Hepatic stellate cell (primary cell): ENCODE measurements around the gene ZBTB33.

Experiments used
- DNase-seq: peaks from one replicate; pipeline ENCODE4 v3.0.0; 2011; ENCODE audit warnings: low spot score

Gene ZBTB33

GRCh38 chrX:120262859-120263708 is 12.5 kb downstream of the ZBTB33 start:
- DNase-seq = no peak

GRCh38 chrX:120264341-120264740 is 13.7 kb downstream of the ZBTB33 start:
- no peak for DNase-seq

- no peak for DNase-seq
These were observed 18.9 kb downstream of the ZBTB33 start for GRCh38 chrX:120269373-120270035.

GRCh38 chrX:120270567-120270966 is 20.0 kb downstream of the ZBTB33 start:
- no peak for DNase-seq

GRCh38 chrX:120271218-120271617 is 20.6 kb downstream of the ZBTB33 start:
- no peak for DNase-seq

- DNase-seq = no peak
These were observed 23.5 kb downstream of the ZBTB33 start for GRCh38 chrX:120274145-120274544.

- DNase-seq = no peak
These were observed 24.3 kb downstream of the ZBTB33 start for GRCh38 chrX:120274958-120275357.

- no peak for DNase-seq
These were observed 30.5 kb downstream of the ZBTB33 start for GRCh38 chrX:120281021-120281624.

- no peak for DNase-seq
These were observed 31.1 kb downstream of the ZBTB33 start for GRCh38 chrX:120281761-120282160.

GRCh38 chrX:120282697-120283096 is 32.1 kb downstream of the ZBTB33 start:
- no peak for DNase-seq

- no peak for DNase-seq
These were observed 36.3 kb downstream of the ZBTB33 start for GRCh38 chrX:120286733-120287512.

GRCh38 chrX:120287513-120288112 is 37.0 kb downstream of the ZBTB33 start:
- no peak for DNase-seq

GRCh38 chrX:120290107-120290506 is 39.5 kb downstream of the ZBTB33 start:
- DNase-seq = no peak

GRCh38 chrX:120291211-120291610 is 40.6 kb downstream of the ZBTB33 start:
- DNase-seq = no peak

- no peak for DNase-seq
These were observed 42.4 kb downstream of the ZBTB33 start for GRCh38 chrX:120293015-120293414.

- no peak for DNase-seq
These were observed 44.0 kb downstream of the ZBTB33 start for GRCh38 chrX:120294651-120295050.

GRCh38 chrX:120297923-120298322 is 47.3 kb downstream of the ZBTB33 start:
- DNase-seq = no peak

- no peak for DNase-seq
These were observed 49.3 kb downstream of the ZBTB33 start for GRCh38 chrX:120299928-120300327.

GRCh38 chrX:120301497-120301896 is 50.9 kb downstream of the ZBTB33 start:
- DNase-seq = no peak

GRCh38 chrX:120301960-120302359 is 51.3 kb downstream of the ZBTB33 start:
- DNase-seq = no peak

GRCh38 chrX:120302434-120302833 is 51.8 kb downstream of the ZBTB33 start:
- DNase-seq = no peak

GRCh38 chrX:120304256-120304655 is 53.6 kb downstream of the ZBTB33 start:
- DNase-seq = no peak
